PFSK-1 (cell line): ENCODE results near the gene DGKG.

ENCODE experiments used
- FOXP2 ChIP-seq: optimal IDR thresholded peaks from 2 replicates; pipeline ENCODE3; 2011; ENCODE audit warnings: borderline replicate concordance, control low read depth, inconsistent platforms; ENCODE audit not compliant: insufficient read depth; ENCODE audit errors: extremely low read length, extremely low read depth
- POLR2AphosphoS5 ChIP-seq: IDR thresholded peaks from 2 replicates; pipeline ENCODE4 v1.6.1; 2012; ENCODE audit warnings: low read depth, mild to moderate bottlenecking, control low read depth, low read length, moderate library complexity
- SIN3A ChIP-seq: IDR thresholded peaks from 2 replicates; pipeline ENCODE4 v1.6.1; 2012; ENCODE audit warnings: mild to moderate bottlenecking, low read length, moderate library complexity, borderline replicate concordance; ENCODE audit not compliant: insufficient read depth
- TAF1 ChIP-seq: IDR thresholded peaks from 2 replicates; pipeline ENCODE4 v1.6.1; 2012; ENCODE audit warnings: low read length, control low read depth, borderline replicate concordance; ENCODE audit not compliant: insufficient read depth
- TF ChIP-seq, protein P1 (sequence below), 2 experiments: IDR thresholded peaks; 2 replicates each; pipeline versions ENCODE4 v1.6.1 to v1.8.0; 2011 to 2012; ENCODE audit warnings: low read depth in 2 of 2, low read length in 2 of 2, control low read depth in 1 of 2, inconsistent platforms in 1 of 2, mild to moderate bottlenecking in 1 of 2, moderate library complexity in 1 of 2; ENCODE audit not compliant: insufficient read depth in 1 of 2

DNA sequence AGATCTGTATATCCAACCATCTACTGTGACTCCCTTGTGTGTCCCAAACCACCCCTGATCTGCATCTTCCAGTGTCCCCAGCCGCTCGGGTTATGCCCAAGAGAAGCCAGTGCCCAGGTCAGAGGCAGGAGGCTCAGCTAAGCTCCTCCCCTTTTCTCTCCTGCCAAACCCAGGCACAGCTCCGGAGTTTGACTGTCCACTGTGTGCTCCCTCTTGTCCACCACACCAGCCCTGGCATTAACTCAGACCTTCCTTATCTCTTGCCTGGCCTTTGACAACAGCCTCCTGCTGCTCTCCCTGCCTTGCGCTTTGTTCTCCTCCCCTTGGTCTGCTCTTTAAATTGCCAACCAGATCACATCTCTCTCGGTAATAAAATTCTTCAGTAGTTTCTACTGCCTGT is 39.3 kb downstream of the DGKG start:
- TF ChIP-seq POLR2AphosphoS5 = no peak
- TF ChIP-seq SIN3A = no peak
- TF ChIP-seq, protein P1, sequence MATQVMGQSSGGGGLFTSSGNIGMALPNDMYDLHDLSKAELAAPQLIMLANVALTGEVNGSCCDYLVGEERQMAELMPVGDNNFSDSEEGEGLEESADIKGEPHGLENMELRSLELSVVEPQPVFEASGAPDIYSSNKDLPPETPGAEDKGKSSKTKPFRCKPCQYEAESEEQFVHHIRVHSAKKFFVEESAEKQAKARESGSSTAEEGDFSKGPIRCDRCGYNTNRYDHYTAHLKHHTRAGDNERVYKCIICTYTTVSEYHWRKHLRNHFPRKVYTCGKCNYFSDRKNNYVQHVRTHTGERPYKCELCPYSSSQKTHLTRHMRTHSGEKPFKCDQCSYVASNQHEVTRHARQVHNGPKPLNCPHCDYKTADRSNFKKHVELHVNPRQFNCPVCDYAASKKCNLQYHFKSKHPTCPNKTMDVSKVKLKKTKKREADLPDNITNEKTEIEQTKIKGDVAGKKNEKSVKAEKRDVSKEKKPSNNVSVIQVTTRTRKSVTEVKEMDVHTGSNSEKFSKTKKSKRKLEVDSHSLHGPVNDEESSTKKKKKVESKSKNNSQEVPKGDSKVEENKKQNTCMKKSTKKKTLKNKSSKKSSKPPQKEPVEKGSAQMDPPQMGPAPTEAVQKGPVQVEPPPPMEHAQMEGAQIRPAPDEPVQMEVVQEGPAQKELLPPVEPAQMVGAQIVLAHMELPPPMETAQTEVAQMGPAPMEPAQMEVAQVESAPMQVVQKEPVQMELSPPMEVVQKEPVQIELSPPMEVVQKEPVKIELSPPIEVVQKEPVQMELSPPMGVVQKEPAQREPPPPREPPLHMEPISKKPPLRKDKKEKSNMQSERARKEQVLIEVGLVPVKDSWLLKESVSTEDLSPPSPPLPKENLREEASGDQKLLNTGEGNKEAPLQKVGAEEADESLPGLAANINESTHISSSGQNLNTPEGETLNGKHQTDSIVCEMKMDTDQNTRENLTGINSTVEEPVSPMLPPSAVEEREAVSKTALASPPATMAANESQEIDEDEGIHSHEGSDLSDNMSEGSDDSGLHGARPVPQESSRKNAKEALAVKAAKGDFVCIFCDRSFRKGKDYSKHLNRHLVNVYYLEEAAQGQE (IDR thresholded peaks at IDR 0.05; ENCODE audit: insufficient read depth in 1 of 2, low read depth in 2 of 2, low read length in 2 of 2) = no peak
- no peak for TF ChIP-seq TAF1
- no peak for TF ChIP-seq FOXP2
